ENCODE measurements around the gene CCDC136.

DNA sequence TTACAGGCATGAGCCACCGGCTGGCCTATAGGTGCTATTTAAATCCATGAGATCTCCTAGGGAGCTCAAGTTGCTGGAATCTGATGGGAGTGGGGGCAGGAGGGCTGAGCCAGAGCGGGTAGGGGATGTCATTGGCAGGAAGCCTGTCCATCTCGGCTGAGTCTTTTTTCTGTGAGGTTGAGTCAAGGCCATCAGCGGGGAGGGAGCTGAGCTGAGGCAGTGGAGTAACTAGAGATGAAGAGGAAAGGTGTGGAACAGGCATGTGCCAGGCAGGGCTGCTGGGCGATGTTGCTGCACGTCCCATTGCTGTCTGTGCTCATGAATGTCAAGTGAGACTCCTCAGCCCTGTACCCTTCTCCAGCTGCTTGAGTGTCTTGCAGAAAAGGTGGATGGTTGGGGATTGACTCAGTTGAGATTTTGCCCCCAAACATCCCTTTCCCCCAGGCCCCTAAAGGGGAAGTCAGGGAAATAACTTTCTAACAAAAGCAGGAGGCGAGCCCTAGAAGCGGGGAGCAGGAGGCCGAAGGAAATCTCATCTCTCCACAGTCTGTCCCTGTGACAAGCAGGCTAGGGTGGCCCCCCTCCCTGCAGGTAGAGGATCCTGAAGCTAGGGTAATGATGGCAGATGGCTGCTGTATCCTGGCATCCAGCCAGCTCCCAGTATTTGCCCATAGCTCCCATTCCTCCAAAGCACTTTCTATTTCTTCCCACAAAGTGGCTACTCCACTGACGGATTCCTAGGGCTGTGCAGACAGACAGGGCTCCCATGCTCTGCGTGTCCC is 76.3 kb downstream of the CCDC136 start:
- TF ChIP-seq, protein P1, sequence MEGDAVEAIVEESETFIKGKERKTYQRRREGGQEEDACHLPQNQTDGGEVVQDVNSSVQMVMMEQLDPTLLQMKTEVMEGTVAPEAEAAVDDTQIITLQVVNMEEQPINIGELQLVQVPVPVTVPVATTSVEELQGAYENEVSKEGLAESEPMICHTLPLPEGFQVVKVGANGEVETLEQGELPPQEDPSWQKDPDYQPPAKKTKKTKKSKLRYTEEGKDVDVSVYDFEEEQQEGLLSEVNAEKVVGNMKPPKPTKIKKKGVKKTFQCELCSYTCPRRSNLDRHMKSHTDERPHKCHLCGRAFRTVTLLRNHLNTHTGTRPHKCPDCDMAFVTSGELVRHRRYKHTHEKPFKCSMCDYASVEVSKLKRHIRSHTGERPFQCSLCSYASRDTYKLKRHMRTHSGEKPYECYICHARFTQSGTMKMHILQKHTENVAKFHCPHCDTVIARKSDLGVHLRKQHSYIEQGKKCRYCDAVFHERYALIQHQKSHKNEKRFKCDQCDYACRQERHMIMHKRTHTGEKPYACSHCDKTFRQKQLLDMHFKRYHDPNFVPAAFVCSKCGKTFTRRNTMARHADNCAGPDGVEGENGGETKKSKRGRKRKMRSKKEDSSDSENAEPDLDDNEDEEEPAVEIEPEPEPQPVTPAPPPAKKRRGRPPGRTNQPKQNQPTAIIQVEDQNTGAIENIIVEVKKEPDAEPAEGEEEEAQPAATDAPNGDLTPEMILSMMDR (conservative IDR thresholded peaks at IDR 0.05), result no peak
- TF ChIP-seq ZFX (IDR thresholded peaks at IDR 0.05), result no peak
